Activated CD8-positive, alpha-beta memory T cell treated with anti-CD3 and anti-CD28 coated beads, Interleukin-2, amount 50 U/mL, for 24 hours (primary cell): Measurements from ENCODE around the gene SCUBE1.

ENCODE experiments used
- DNase-seq: peaks from one replicate; pipeline ENCODE4 v3.0.0-alpha.2; 2020; ENCODE audit errors: extremely low read depth

SCUBE1 gene

GRCh38 chr22:43260331-43261231 lies 82.6 kb downstream of the SCUBE1 start:
- no peak for DNase-seq

DNA sequence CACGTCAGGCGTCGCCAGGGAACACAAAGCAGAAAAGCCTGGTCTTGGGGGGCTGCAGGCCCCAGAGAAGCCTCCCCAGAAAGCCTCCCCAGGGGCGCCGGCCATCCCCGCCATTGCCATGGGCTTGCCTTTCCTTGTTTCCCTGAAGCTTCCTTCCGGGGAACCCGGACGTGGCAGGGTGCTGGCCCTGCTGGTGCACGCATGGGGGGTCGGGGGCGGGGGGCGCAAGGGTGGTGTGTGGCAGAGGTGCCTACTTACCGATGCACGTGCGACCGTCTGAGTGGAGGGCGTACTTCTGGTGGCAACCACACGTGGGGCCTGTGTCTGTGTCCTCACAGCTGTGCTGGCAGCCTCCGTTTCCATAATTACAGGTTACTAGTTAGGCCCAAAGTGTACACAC lies 85.2 kb downstream of the SCUBE1 start:
- DNase-seq: no peak

GRCh38 chr22:43257549-43257948 lies 85.6 kb downstream of the SCUBE1 start:
- no peak for DNase-seq

DNA sequence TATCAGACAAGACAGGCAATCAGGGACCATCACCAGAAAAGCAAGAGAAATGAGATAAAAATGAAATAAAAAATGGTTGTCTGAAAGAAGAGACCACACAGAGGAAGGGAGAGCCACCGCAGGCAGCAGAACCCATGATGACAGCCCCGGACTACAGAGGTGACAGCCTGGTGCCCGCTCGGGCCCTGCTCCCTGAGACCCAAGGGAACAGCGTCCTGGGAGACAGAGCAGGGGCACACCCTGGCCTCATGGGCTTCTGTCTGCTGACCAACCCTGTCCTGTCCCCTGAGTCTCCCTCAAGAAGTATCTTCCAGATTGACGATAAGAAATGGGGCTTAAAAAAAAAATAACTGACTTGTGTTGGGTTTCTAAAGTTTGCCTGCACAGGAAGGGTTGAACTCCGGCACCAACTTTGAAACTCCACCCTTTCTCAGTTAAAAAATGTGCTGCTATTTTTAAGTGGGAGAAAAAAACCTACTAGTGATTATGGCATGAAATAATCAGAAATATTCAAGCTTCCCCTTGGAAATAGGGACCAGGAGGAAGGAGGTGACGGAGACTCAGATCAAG lies 86.1 kb downstream of the SCUBE1 start:
- no peak for DNase-seq

GRCh38 chr22:43256569-43256968 lies 86.6 kb downstream of the SCUBE1 start:
- no peak for DNase-seq

DNA sequence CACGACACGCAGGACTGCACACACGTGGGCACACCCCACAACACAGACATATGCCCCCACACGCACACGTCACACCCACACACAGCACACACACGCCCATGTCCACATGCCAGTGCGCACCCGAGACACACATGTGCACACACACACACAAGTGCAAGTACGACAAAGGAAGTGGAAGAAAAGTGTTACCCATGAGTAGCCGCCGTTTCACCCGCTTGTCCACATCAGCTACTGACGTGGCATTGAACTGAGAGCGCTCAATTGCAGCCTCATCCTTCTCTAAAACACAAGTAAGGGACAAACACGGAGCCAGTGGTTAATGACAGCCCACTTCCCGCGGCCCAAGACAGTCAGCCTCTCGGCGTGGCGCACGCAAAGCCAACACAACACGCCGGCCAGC lies 87.9 kb downstream of the SCUBE1 start:
- no peak for DNase-seq

DNA sequence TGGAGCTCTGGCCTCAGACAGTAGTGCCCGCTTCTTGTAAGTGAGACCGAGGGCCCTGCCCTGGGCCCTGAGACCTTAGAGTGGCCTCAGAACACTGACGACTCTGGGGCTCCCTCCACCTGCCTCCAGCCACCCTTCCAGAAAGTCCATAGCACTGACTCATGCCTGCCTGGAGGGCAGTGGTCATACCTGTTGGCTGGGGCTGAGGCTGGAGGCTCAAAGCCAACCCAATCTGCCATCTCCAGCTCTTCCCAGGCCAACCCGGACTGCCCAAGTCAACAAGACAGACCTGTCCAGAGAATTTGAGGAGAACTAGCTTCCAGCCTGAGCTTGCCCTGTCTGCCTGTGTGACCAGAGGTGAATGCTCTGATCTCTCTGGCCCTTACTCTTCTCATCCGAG lies 89.3 kb downstream of the SCUBE1 start:
- DNase-seq: no peak

GRCh38 chr22:43252319-43252718 lies 90.9 kb downstream of the SCUBE1 start:
- no peak for DNase-seq

DNA sequence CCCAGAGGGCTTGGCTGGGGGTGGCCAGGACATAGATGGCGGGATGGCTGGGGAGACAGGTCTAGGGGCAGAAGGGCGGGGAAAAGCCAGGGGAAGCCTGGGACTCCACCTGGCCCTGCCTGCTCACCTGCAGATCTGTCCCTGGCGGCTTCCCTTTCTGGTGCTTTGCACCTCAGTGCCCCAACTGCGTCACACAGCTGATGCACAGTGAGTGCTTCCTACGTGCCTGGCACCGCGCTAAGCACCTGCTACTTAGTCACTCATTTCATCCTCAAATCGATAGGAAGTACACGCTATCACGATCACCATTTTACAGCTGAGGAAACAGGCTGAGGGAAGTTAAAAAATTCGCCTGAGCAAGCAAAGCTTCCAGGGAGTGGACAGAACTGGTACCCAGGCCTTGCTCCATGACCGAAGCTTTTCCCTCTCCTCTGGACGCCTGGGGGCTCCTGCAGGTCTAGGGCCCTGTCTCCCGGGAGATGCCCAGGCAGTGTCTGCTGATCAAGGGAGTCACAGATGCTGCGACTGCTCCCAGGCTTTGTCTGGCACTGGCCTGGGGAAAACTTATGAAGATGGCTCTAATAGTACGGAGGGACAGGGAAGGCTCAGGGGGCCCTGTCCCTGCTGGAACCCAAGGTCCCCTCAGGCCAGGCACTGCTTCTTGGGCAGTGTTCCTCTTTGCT lies 93.2 kb downstream of the SCUBE1 start:
- no peak for DNase-seq

DNA sequence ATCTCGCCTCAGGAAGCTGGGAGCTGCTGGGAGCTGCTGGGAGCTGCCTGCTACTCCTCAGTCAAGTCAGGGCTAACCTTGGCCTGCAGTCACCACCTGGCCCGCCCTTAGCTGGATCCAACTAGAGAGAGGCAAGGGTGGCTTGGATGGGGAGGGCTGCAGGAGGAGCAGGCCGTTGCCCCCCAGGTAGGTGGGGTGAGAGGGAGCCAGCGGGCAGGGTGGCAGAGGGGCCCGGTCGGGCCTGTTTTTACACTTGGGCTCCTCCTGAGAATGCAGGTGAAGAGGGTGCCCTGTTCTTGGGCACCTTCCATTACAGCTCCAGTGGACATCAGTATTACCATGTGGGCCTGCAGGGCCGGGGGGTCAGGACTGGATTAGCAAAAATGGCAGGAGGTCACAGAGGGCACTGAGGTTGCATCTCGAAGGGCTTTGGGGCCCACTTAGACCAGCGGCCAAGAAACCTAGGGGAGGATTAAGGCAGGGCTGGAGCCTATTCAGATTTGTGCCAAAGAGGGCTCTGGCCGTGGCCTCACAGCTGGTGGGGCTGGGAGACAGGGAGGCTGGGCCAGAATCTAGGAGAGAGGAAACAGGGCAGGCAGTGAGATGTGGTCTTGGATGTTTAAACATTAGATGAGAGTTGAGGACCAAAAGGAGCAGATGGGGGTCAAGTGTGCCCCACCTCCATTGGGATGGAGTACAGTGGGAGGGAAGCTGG lies 95.5 kb downstream of the SCUBE1 start:
- no peak for DNase-seq

- DNase-seq: no peak
Measured at GRCh38 chr22:43246188-43246587, 97.0 kb downstream of the SCUBE1 start.

DNA sequence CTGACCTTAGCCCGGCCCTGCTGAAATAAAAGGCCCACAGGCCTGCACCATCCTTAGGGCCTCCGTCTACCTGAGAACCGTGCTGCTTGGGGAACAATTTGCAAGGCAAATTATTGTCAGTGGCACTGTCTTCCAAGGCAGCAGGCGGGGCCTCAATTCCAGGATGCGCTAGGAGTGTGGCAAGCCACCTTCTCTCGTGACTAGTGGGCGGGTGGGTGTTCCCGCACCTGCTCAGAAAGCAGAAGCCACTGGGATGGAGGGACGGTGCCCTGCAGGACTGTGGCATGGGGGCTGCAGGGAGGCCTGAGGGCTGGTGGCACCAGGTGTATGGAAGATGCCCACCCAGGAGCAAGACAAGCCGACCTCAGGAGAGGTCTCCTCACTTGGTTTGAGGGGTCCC lies 97.5 kb downstream of the SCUBE1 start:
- DNase-seq: no peak

DNA sequence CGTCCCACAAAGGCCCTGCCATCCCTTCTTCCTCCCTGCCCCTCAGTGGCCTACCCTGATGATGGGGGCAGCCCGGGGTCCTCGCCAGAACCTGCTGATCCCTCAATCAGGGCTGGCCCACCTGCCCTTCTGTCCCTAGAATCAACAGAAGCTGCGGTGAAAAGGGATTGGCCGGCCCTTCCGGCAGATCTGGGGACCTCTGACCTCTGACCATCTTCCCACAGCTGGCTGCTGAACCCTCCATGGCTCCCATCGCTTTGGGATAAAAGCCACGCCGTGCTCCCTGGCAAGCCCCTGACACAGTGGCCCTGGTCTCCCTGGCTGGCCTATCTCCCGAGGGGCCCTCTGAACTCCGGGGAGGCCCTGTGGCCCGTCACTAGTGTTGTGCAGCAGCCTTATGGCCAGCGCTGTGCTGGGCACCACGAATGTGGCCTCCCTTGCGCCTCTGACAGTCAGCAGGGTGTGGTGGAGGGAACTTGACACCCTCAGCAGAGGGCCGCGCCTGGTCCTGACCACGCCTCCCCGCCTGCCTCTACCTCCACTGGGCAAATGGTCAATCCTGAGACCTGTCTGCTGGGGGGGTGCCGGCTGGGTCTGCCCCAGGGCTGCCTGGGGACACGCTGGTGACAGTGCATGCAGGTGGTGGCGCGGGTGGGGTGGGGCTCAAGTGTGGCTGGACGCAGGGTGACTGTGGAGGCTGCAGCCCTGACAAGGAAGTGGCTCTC lies 98.2 kb downstream of the SCUBE1 start:
- DNase-seq: no peak

GRCh38 chr22:43244402-43244801 lies 98.8 kb downstream of the SCUBE1 start:
- DNase-seq: no peak

DNA sequence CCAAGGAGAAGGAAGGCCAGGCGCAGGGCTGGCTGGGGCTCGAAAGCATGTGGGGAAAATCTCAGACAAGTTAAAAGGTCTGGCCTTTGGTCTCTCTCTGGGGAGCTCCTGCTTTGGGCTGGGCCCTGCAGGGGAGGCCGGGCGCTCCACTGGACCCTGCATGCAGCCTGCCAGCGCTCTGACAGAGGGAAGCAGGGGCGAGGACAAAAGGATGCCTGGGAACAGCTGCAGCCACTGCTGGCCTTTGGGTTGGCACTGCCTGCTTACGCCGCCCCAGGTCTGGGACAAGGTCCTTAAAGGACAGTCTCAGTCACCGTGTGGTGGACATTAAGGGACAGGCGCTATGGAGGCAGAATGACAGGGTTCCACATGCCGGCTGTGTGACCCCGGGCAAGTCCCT lies 99.8 kb downstream of the SCUBE1 start:
- no peak for DNase-seq

GRCh38 chr22:43242627-43243026 lies 100.5 kb downstream of the SCUBE1 start:
- no peak for DNase-seq

DNA sequence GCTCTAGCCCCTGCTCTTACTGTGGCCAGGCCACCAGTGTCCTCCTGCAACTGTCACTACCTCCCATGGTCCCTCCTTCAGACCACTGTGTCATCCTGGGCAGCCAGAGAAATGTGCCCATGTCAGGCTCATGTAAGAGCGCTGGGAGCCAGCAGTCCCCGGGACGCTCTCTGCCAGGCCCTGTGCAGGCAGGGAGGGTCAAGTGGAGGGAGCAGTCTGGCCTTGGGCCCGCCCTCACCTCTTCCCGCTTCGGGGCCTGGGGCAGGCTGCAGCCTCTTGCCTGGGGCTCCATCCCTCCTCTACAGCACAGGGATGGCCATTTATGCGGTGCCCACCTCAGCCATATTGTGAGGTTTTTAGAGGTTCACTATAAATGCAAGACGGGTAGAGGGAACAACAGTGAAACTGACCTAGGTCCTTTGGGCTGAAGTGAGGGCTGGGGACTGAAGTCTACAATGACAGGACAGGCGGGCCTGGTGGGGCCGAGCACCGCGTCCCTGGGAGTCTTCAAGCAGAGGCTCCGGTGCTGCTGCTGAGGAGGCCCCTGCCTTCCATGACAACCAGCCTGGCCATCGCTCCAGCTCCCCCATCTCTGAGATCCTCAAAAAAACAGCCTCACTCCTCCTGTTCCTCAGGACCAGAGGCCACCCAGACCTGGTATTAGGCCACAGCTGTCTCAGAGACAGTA lies 101.3 kb downstream of the SCUBE1 start:
- DNase-seq: no peak

- no peak for DNase-seq
Measured at GRCh38 chr22:43241138-43241597, 102.0 kb downstream of the SCUBE1 start.

DNA sequence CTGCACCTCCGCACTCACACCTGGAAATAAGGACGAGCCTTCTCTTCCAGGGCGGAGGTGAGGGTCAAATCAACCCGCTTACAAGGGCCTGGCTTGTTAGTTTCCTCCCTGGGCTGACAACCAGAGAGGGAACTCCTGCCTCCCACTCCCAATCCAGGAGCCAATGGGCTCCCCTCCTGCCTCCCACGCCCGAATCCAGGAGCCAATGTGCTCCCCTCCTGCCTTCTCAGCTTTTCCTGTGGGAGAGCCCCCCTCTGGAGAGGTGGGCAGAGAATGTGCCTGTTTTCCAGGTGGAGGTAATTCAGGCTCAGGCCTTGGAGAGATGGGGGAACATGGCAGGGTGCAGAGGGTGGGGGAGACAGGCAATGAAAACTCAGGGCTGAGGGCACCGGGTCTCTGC lies 102.6 kb downstream of the SCUBE1 start:
- DNase-seq: no peak

GRCh38 chr22:43239956-43240355 lies 103.2 kb downstream of the SCUBE1 start:
- no peak for DNase-seq
